A204.1 (cell line): ENCODE measurements around the gene ANKH.

Source experiments
- FAIRE-seq: peaks from 2 replicates; lab custom pipeline; 2012; peaks lifted over from hg19 to GRCh38; lab: Jason Lieb, UNC

ANKH gene

GRCh38 chr5:14787801-14788579 lies 83.6 kb downstream of the ANKH start:
- no peak for FAIRE-seq

GRCh38 chr5:14783691-14784090 lies 87.9 kb downstream of the ANKH start:
- no peak for FAIRE-seq

- no peak for FAIRE-seq
Measured at GRCh38 chr5:14782591-14782990, 89.0 kb downstream of the ANKH start.

- FAIRE-seq, result no peak
Measured at GRCh38 chr5:14781106-14781505, 90.5 kb downstream of the ANKH start.

GRCh38 chr5:14779975-14780374 lies 91.6 kb downstream of the ANKH start:
- no peak for FAIRE-seq

- no peak for FAIRE-seq
Measured at GRCh38 chr5:14778792-14779070, 92.8 kb downstream of the ANKH start.

- FAIRE-seq, result no peak
Measured at GRCh38 chr5:14777932-14778791, 93.4 kb downstream of the ANKH start.

GRCh38 chr5:14777187-14777586 lies 94.4 kb downstream of the ANKH start:
- FAIRE-seq, result no peak

GRCh38 chr5:14776602-14777001 lies 95.0 kb downstream of the ANKH start:
- FAIRE-seq, result no peak

GRCh38 chr5:14775857-14776256 lies 95.7 kb downstream of the ANKH start:
- FAIRE-seq, result no peak

GRCh38 chr5:14773588-14773987 lies 98.0 kb downstream of the ANKH start:
- FAIRE-seq, result no peak

- FAIRE-seq, result no peak
Measured at GRCh38 chr5:14771972-14772371, 99.6 kb downstream of the ANKH start.

- FAIRE-seq, result no peak
Measured at GRCh38 chr5:14771189-14771588, 100.4 kb downstream of the ANKH start.

GRCh38 chr5:14768508-14769365 lies 102.8 kb downstream of the ANKH start:
- FAIRE-seq, result no peak

- FAIRE-seq, result no peak
Measured at GRCh38 chr5:14767735-14768507, 103.7 kb downstream of the ANKH start.

- no peak for FAIRE-seq
Measured at GRCh38 chr5:14767053-14767452, 104.5 kb downstream of the ANKH start.

GRCh38 chr5:14766584-14766983 lies 105.0 kb downstream of the ANKH start:
- no peak for FAIRE-seq

GRCh38 chr5:14765587-14765986 lies 106.0 kb downstream of the ANKH start:
- FAIRE-seq, result no peak

- FAIRE-seq, result no peak
Measured at GRCh38 chr5:14762549-14763216, 108.9 kb downstream of the ANKH start.

- no peak for FAIRE-seq
Measured at GRCh38 chr5:14760548-14761002, 111.0 kb downstream of the ANKH start.
